Measurements from ENCODE around the gene DSCAM. TPM values are rescaled to one million over a fixed set of nuclear protein-coding genes. Genes with fewer than 3 reads are reported as not detected.

Gene DSCAM
- total RNA-seq, 2 experiments from 2014 or later, result not detected

- Mint-ChIP-seq H3K27ac (no peak overlapping the region), H3K27me3 (peaks cover 20% of the 10 kb centered on the region), H3K4me3 (no peak overlapping the region), H3K4me1 (ENCODE audit: low read depth) (peaks cover 3% of the 10 kb centered on the region), H3K9me3 (no peaks in the 10 kb centered on the region), H3K36me3 (no peaks in the 10 kb centered on the region)
- DNase-seq, result no peak
- POLR2A ChIA-PET, result no interaction called here
- intact Hi-C loops (cut with micrococcal nuclease), result no loop called here
- CTCF ChIA-PET, result no interaction called here
These were observed 3.1 kb upstream of the DSCAM start for GRCh38 chr21:40850071-40850470.

DNA sequence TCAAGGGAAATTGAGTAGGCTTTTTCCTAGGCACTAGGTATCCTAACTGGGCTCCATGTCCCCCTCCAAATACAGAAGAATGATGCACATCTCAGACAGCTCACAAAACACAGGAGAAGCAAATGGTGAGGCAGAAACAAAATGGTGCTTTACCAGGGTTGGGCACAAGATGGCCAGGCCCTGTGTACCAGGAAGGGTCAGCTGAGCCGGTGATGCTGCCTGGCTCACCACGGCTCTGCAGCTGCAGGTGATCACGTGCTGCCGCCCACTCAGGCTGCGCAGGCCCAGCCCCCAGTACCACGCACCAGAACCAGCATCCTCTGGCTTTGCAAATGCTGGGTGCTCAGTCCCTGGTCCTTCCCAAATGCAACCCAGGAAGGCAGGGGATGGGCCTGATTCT, 993 bp upstream of the DSCAM start:
- DNase-seq, result no peak
- POLR2A ChIA-PET, result no interaction called here

GRCh38 chr21:40846103-40846502, 855 bp downstream of the DSCAM start:
- DNase-seq, result no peak
- Mint-ChIP-seq H3K4me1 (ENCODE audit: low read depth) (peaks cover 4% of the 10 kb centered on the region), H3K27me3 (peaks cover 29% of the 10 kb centered on the region), H3K36me3 (no peaks in the 10 kb centered on the region), H3K27ac (no peak overlapping the region), H3K4me3 (no peak overlapping the region), H3K9me3 (no peaks in the 10 kb centered on the region)
- intact Hi-C loops (cut with micrococcal nuclease), result no loop called here
- POLR2A ChIA-PET, result no interaction called here
- CTCF ChIA-PET, result no interaction called here

More for the DNA sequence above, 993 bp upstream of the DSCAM start:
- Mint-ChIP-seq H3K4me1 (ENCODE audit: low read depth) (peaks cover 3% of the 10 kb centered on the region), H3K27me3 (peaks cover 24% of the 10 kb centered on the region), H3K36me3 (no peaks in the 10 kb centered on the region), H3K4me3 (no peak overlapping the region), H3K27ac (no peak overlapping the region), H3K9me3 (no peaks in the 10 kb centered on the region)
- CTCF ChIA-PET, result no interaction called here
- intact Hi-C loops (cut with micrococcal nuclease), result no loop called here

- Mint-ChIP-seq H3K36me3 (no peaks in the 10 kb centered on the region), H3K9me3 (no peaks in the 10 kb centered on the region), H3K27me3 (peaks cover 35% of the 10 kb centered on the region), H3K4me3 (no peak overlapping the region), H3K27ac (no peak overlapping the region), H3K4me1 (ENCODE audit: low read depth) (peaks cover 5% of the 10 kb centered on the region)
- intact Hi-C loops (cut with micrococcal nuclease), result no loop called here
- CTCF ChIA-PET, result no interaction called here
- POLR2A ChIA-PET, result no interaction called here
- no peak for DNase-seq
These were observed 1.4 kb downstream of the DSCAM start for GRCh38 chr21:40845441-40845995.

DNA sequence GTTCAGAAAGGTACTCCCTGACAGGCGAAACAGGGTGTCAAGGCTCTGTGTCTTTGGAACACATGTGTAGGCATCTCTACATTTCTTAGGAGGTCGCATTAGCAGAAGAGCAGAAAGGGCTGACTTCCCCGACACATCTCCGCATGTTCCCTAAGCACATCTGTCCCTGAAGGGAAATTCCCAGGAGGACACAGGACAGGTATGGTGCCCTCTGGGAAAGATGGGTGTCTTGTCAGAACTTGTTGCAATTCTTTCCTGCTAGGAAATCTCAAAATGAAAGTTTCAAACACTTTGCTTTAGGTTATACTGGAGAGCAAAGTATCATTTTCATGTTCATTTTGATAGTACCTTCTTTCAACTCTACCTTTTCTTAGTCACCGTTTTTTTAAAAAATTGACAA, 2.0 kb downstream of the DSCAM start:
- Mint-ChIP-seq H3K9me3 (no peaks in the 10 kb centered on the region), H3K4me1 (ENCODE audit: low read depth) (peaks cover 5% of the 10 kb centered on the region), H3K36me3 (no peaks in the 10 kb centered on the region), H3K4me3 (no peak overlapping the region), H3K27me3 (peaks cover 38% of the 10 kb centered on the region), H3K27ac (no peak overlapping the region)
- POLR2A ChIA-PET, result no interaction called here
- CTCF ChIA-PET, result no interaction called here
- no peak for DNase-seq
- intact Hi-C loops (cut with micrococcal nuclease), result no loop called here

DNA sequence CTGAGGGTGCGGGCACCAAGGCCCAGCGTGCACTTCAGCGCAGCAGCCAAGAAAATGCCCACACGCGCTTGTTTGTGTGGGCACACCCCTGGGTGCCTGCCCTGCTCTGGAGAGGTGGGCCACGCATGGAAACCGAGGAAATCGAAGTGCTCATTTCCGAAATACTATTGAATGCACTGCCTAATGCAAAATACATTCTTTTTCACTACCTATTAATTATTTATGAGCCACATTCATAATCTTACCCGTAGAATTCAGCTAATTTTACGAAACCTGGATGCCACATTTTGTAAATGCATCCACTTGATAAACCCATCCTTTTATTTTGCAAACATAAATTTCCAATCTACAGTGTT, 4.8 kb downstream of the DSCAM start:
- no peak overlapping the region for H3K4me3 Mint-ChIP-seq
- no peaks in the 10 kb centered on the region for H3K36me3 Mint-ChIP-seq
- ChIA-PET CTCF (no interaction called here), POLR2A (no interaction called here)
- H3K27ac Mint-ChIP-seq, result no peak overlapping the region
- intact Hi-C loops (cut with micrococcal nuclease), result no loop called here
- H3K9me3 Mint-ChIP-seq, result no peaks in the 10 kb centered on the region
- H3K4me1 Mint-ChIP-seq (ENCODE audit: low read depth), result peaks cover 2% of the 10 kb centered on the region
- peaks cover 27% of the 10 kb centered on the region for H3K27me3 Mint-ChIP-seq
- no peak for DNase-seq

GRCh38 chr21:40841524-40842196, 5.3 kb downstream of the DSCAM start:
- DNase-seq, result no peak
- H3K9me3 Mint-ChIP-seq, result no peaks in the 10 kb centered on the region
- ChIA-PET POLR2A (no interaction called here), CTCF (no interaction called here)
- no peak overlapping the region for H3K27ac Mint-ChIP-seq
- H3K4me1 Mint-ChIP-seq (ENCODE audit: low read depth), result peaks cover 2% of the 10 kb centered on the region
- H3K4me3 Mint-ChIP-seq, result no peak overlapping the region
- peaks cover 24% of the 10 kb centered on the region for H3K27me3 Mint-ChIP-seq
- intact Hi-C loops (cut with micrococcal nuclease), result no loop called here
- H3K36me3 Mint-ChIP-seq, result no peaks in the 10 kb centered on the region

- Mint-ChIP-seq H3K36me3 (no peaks in the 10 kb centered on the region), H3K9me3 (no peaks in the 10 kb centered on the region), H3K27me3 (peaks cover 26% of the 10 kb centered on the region), H3K4me3 (no peak overlapping the region), H3K27ac (no peak overlapping the region), H3K4me1 (ENCODE audit: low read depth) (peaks cover 2% of the 10 kb centered on the region)
- intact Hi-C loops (cut with micrococcal nuclease), result no loop called here
- ChIA-PET POLR2A (no interaction called here), CTCF (no interaction called here)
- no peak for DNase-seq
These were observed 6.4 kb downstream of the DSCAM start for GRCh38 chr21:40840401-40841125.

DNA sequence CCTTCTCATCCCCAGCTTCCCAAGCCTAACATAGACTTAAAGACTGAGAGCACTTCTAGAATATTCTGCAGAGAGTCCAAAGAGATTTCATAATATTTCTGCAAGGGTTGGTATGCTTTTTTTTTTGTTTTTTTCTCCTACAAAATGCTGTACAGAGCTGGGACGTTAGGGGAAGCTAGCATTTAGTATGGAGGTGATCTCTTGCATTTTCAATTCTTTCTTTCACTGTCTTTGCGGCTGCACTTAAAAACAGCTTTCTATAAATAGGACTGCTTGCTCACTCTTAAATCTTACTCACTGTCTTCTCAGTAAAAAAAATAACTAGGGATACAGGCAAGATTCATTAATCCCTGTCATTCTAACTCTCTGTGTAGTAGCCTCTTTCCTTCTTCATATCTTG, 7.4 kb downstream of the DSCAM start:
- H3K4me1 Mint-ChIP-seq (ENCODE audit: low read depth), result peaks cover 2% of the 10 kb centered on the region
- ChIA-PET POLR2A (no interaction called here), CTCF (no interaction called here)
- DNase-seq, result no peak
- no peaks in the 10 kb centered on the region for H3K36me3 Mint-ChIP-seq
- intact Hi-C loops (cut with micrococcal nuclease), result no loop called here
- H3K27me3 Mint-ChIP-seq, result peaks cover 19% of the 10 kb centered on the region
- no peak overlapping the region for H3K4me3 Mint-ChIP-seq
- H3K27ac Mint-ChIP-seq, result no peak overlapping the region
- H3K9me3 Mint-ChIP-seq, result no peaks in the 10 kb centered on the region

GRCh38 chr21:40837456-40837855, 9.5 kb downstream of the DSCAM start:
- peaks cover 2% of the 10 kb centered on the region for H3K4me1 Mint-ChIP-seq (ENCODE audit: low read depth)
- intact Hi-C loops (cut with micrococcal nuclease), result no loop called here
- H3K36me3 Mint-ChIP-seq, result no peaks in the 10 kb centered on the region
- no peak overlapping the region for H3K4me3 Mint-ChIP-seq
- ChIA-PET POLR2A (no interaction called here), CTCF (no interaction called here)
- no peak for DNase-seq
- H3K27ac Mint-ChIP-seq, result no peak overlapping the region
- H3K9me3 Mint-ChIP-seq, result no peaks in the 10 kb centered on the region
- peaks cover 17% of the 10 kb centered on the region for H3K27me3 Mint-ChIP-seq

DNA sequence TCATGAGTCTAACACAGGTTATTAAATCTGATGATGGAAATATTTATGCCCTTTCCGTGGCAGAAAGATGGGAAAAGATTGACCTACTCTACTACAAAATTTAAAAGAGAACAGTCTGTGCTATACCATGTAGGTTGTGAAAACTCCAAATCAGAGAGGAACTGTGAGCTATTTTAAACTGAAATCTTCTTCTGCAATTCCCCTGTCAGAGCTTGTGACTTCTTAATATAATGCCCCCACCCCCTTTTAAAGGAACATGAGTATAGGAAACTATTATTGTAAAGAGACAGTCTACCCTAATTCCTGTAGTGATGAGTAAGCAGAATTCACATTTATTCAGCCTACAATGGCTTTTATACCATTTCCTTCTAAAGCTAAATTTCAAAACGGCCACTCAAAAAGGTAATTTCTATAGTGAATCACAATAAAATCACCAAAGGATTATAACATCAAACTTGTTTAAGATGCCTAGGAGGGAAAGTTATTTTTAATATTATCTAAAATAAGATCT, 11.7 kb downstream of the DSCAM start:
- no peaks in the 10 kb centered on the region for H3K4me1 Mint-ChIP-seq (ENCODE audit: low read depth)
- intact Hi-C loops (cut with micrococcal nuclease), result no loop called here
- ChIA-PET CTCF (no interaction called here), POLR2A (no interaction called here)
- no peaks in the 10 kb centered on the region for H3K9me3 Mint-ChIP-seq
- H3K27me3 Mint-ChIP-seq, result peaks cover 4% of the 10 kb centered on the region
- no peak for DNase-seq
- H3K36me3 Mint-ChIP-seq, result no peaks in the 10 kb centered on the region
- H3K27ac Mint-ChIP-seq, result no peak overlapping the region
- no peak overlapping the region for H3K4me3 Mint-ChIP-seq

DNA sequence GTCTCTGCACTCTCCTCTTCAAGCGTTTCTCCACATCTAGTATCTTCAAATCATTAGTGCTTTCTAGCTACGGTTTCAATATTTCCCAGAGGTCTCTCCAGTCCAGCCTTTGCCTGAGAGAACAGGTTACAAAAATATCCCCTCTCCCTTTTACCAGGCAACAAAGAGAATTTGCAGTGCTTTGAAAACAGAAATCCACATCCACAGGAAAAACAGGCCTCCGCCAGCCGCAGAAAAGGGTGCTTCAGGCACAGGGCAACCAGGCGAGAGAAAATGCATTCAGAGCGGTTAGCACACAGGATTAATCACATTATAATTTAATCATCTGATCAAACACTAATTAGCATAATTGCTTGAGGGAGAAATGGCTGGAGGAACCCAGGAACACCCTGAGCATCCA, 13.8 kb downstream of the DSCAM start:
- H3K9me3 Mint-ChIP-seq, result no peaks in the 10 kb centered on the region
- no peaks in the 10 kb centered on the region for H3K36me3 Mint-ChIP-seq
- H3K4me1 Mint-ChIP-seq (ENCODE audit: low read depth), result no peaks in the 10 kb centered on the region
- H3K27ac Mint-ChIP-seq, result no peak overlapping the region
- no peak for DNase-seq
- no peak overlapping the region for H3K4me3 Mint-ChIP-seq
- ChIA-PET CTCF (no interaction called here), POLR2A (no interaction called here)
- intact Hi-C loops (cut with micrococcal nuclease), result no loop called here
- H3K27me3 Mint-ChIP-seq, result peaks cover 4% of the 10 kb centered on the region

DNA sequence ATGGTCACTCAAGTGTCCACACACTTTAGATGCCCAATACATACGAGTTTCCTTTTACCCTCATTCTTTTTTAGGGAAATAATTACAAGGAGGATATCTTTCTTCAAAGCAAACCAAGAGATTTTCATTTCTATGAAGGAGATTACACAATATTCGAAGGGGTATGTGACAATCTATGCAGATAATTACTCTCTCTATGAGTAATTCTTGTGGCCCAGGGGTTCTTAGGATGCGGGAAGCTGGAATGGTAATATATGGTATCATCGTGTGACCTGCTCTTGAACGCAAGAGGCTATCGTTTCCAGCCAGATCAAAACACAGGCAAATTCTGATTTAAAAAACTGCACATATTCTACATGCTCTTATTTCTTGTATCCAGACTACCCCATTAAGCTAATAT, 14.6 kb downstream of the DSCAM start:
- no peak for DNase-seq
- Mint-ChIP-seq H3K9me3 (no peaks in the 10 kb centered on the region), H3K4me1 (ENCODE audit: low read depth) (no peaks in the 10 kb centered on the region), H3K27me3 (peaks cover 3% of the 10 kb centered on the region), H3K4me3 (no peak overlapping the region), H3K36me3 (no peaks in the 10 kb centered on the region), H3K27ac (no peak overlapping the region)
- intact Hi-C loops (cut with micrococcal nuclease), result no loop called here
- CTCF ChIA-PET, result no interaction called here
- POLR2A ChIA-PET, result no interaction called here

Data from activated CD4-positive, alpha-beta memory T cell treated with anti-CD3 and anti-CD28 coated beads for 36 hours (primary cell).